GM08714 (cell line): ENCODE results near the gene OR2B3.

Experiments
- H3K4me3 ChIP-seq: fragments of 200-500 bp; sonication (Bioruptor generic); 2 replicates; pipeline ENCODE4 v1.5.1; 2014; ENCODE audit warnings: mild to moderate bottlenecking, low read length, inconsistent platforms
- ZNF274 ChIP-seq: IDR thresholded peaks from 2 replicates; pipeline ENCODE4 v1.6.1; 2012; ENCODE audit warnings: mild to moderate bottlenecking, low read depth, low read length

Gene OR2B3

GRCh38 chr6:29051680-29052079 is 35.4 kb downstream of the OR2B3 start:
- no peak for TF ChIP-seq ZNF274
- H3K4me3 ChIP-seq: no peak overlapping the region

- H3K4me3 ChIP-seq: no peak within 1 kb of the TSS
- TF ChIP-seq ZNF274: no peak
These were observed 42.0 kb downstream of the OR2B3 start, which contains the start of gene OR2W1 for GRCh38 chr6:29045075-29045474. Gene OR2W1 (minus strand): TSS chr6:29045175. CDS start chr6:29045175, 0 bp downstream.
